ENCODE measurements around the gene BTN3A1.
A peak's percentile ranks its signal among the peaks of the same experiment; 100 is the strongest.
"Not testable (repeated sequence)": the region's sequence is repeated elsewhere in the genome, so short reads cannot be mapped to it uniquely, and the experiment has no call there.

The BTN3A1 gene

DNA sequence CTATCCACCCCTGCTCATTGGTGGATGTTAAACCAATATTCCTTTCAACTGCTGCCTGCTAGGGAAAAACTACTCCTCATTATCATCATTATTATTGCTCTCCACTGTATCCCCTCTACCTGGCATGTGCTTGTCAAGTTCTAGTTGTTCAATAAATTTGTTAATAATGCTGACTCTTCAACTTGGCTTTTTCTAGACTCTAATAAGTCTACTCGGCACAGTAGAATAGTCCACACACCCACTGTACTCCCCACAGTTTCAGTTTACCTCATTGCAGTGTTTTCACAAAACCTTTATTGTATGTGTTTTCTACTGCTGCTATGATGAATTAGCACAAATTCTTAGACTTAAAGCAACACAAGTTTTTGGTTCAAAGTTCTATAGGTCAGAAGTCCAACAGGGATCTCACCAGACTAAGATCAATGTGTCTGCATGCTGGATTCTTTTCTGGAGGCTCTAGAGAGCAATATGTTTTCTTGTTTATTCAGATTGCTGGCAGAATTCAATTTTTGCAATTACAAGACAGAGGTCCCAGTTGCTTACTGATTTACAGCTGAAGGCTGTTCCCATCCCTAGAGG, 13.1 kb downstream of the BTN3A1 start:
- DNase-seq = no peak

- DNase-seq = no peak
These were observed 13.7 kb downstream of the BTN3A1 start for GRCh38 chr6:26415791-26416190.

GRCh38 chr6:26416288-26416687, 14.2 kb downstream of the BTN3A1 start:
- no peak for DNase-seq

DNA sequence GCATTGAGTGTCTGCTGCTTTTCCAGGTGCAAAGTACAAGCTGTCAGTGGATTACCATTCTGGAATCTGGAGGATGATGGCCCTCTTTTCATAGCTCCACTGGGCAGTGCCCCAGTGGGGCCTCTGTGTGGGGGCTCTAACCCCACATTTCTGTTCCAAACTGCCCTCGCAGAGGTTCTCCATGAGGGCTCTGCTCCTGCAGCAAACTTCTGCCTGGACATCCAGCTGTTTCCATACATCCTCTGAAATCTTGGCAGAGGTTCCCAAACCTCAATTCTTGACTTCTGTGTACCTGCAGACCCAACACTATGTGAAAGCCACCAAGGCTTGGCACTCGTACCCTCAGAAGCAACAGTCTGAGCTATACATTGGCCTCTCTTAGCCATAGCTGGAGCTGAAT, 16.0 kb downstream of the BTN3A1 start:
- DNase-seq = not testable (repeated sequence)

- DNase-seq = not testable (repeated sequence)
These were observed 16.7 kb downstream of the BTN3A1 start for GRCh38 chr6:26418795-26419194.

DNA sequence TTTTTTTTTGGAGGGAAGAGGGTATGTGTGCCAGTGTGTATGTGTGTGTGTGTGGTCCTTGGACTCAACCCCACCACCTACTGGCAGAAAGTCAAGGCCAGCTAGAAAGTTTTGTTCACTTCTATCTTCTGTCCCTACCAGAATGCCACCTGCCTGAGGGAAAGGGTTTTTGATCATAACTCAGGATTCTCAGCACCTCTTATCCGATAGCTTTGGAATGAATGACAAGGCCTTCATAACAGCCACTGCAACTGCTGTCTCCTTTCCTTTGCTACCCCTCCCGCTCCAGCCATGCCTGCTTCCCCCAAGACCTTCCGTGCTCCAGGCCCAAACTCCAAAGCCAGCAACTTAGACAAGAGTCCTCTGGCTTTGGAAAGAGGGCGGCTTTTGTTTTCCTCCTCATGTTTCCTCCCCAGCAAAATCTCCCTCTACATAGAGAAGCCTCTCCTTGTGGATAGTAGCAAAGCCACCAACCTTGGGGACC, 18.7 kb downstream of the BTN3A1 start:
- no peak for DNase-seq

DNA sequence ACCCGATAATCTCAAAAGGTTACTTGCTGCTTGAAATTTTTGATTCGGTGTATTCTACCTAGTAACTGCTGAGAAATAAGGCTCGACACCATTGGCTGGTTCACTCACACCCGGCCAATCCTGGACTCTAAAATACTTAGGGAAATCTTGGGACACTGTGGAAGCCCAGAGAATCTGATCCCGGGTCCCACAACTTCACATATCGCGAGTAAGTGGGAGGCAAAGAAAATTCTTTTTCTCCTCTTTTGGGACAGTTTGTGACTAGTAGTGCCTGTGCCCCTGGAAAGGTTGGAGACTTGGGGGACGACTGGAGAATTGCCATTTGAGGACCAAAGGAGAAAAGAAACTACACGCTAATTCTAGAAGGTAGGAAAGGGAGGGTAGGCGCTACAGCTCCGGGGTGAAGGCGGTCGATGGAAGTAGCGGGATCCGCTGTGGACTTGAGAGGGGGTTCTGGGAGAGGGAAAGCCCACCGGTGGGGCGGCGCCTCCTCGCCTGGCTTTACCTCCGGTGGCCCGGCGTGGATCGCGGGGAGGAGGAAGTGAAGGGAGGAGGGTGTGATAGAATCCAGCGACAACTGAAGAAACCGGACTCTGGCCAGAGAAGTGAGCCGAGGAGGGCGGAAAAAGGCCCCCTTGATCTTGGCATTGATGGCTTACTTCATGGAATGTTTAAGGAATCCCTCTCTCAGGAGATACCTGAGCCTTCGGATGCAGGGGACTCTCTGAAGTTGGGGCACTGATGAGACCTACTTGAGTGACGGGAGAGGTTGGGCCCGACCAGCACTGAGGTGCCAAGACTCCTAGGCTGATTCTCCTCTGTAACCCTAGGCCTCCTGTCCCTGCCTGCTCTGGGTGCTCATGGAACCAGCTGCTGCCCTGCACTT, 19.4 kb downstream of the BTN3A1 start:
- DNase-seq = peak; percentile 25

DNA sequence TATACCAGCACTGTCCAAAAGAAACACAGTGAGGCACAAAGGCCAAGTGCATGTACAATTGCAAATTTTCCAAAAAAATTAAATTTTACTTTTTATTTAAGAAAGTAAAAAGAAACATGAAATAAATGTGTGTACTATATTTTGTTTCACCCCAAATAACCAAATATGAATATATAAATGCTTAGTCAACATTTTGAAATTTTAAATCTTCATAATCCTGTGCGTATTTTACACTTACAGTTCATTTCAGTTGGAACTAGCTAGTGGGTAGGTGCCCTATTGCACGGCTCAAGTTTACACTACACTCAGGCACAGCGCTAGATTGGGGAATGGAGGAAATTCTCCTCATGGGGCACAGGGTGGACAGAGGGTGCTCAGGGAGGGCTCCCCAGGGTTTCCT, 20.3 kb downstream of the BTN3A1 start:
- DNase-seq = no peak

- no peak for DNase-seq
These were observed 24.8 kb downstream of the BTN3A1 start for GRCh38 chr6:26426691-26427450.

DNA sequence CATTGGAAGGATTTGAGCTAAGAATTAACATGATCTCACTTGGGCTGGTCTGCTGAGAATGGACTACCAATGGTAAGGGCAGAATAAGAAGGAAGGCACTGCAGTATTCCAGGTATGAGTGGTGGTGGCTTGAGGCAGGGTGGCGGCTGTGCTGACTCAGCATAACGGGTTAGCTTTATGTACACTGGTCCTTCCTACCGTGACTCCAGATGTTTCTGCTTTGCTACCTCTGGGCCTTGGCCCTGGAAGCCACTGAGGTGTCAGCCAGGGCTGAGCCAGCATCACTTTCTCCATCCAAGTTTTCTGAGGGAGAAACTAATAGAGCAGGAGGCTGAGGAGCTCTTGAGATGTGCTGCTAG, 25.4 kb downstream of the BTN3A1 start:
- DNase-seq = no peak

GRCh38 chr6:26428206-26428605, 26.1 kb downstream of the BTN3A1 start:
- DNase-seq = no peak

GRCh38 chr6:26430787-26431186, 28.7 kb downstream of the BTN3A1 start:
- no peak for DNase-seq

GRCh38 chr6:26431258-26432172, 29.4 kb downstream of the BTN3A1 start:
- no peak for DNase-seq

- DNase-seq = no peak
These were observed 30.6 kb downstream of the BTN3A1 start for GRCh38 chr6:26432627-26433201.

DNA sequence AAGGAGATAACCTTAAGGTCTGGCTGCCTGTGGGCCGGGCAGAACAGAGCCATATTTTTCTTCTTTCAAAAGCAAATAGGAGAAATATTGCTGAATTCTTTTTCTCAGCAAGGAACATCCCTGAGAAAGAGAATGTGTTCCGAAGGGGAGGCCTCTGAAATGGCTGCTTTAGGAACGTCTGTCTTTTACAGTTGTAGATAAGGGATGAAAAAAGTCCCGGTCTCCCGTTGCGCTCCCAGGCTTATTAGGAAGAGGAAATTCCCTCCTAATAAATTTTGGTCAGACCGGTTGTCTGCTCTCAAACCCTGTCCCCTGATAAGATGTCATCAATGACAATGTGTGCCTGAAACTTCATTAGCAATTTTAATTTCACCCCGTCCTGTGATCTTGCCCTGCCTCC, 31.6 kb downstream of the BTN3A1 start:
- not testable (repeated sequence) for DNase-seq

- DNase-seq = no peak
These were observed 33.9 kb downstream of the BTN3A1 start for GRCh38 chr6:26436018-26436417.

DNA sequence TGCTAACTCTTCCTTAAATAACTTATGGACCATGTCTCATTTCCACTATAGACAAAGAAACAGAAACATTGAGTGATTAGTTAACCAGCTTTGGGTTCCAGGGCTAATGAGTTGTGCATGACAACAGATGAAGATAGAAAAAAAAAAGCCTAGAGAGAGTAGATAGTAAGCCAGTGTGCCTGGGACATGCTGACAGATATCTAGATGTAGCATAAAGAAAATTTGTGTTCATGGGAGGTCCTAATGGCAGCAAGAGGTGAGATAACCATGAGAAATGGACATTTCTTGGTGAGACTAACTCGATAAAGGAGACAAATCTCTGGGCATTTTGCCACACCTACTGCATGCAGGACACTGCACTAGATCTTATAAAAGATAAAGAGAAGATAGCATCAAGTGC, 35.5 kb downstream of the BTN3A1 start:
- no peak for DNase-seq

GRCh38 chr6:26438000-26438399, 35.9 kb downstream of the BTN3A1 start:
- no peak for DNase-seq

DNA sequence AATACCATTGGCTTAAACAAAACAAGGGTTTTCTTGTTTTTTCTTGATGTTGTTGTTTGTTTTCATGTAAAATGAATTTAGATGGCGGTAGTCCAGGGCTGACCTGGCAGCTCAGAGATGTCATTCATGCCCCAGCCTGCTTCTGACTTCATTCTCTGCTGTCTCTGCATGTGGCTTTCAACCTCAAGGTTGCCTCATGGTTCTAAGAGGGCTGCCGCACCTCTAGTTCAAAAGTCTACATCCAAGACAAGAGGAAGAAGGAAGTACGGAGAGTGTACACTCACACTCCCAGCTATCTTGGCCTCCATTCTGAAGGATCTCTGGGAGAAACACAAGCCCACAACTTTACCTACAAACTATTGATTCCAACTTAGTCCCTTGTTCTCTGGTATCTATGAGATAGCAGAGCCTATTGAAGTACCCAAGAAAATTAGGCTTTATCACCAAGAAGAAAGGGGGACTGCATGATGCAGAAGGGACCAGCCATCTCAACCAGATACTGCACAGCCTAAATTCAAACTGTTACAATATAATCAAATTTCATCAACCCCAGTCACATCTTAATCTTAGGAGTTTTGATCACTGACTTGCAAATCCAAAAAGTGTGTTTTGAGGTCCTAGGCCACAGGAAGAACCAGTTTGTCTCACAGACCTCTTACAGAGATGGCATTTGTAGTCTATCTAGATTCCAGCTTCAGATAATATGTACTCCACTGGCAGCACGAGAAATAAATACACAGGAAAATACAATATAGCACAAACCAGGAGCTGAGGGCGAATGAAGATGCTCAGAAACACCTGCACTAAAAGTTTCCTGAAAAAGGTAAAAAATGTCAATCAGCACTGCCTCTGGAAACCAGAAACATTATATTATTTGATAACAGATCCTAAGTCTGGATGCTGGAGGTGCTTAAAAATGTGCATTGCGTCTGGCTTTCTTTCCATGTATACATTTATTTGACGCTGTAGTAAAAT, 37.4 kb downstream of the BTN3A1 start:
- DNase-seq = no peak

- DNase-seq = no peak
These were observed 38.9 kb downstream of the BTN3A1 start for GRCh38 chr6:26440977-26441358.

- no peak for DNase-seq
These were observed 39.9 kb downstream of the BTN3A1 start for GRCh38 chr6:26441977-26442376.

Data from DMS153 (cell line).